ENCODE results near the gene FFAR1.

FFAR1 gene

DNA sequence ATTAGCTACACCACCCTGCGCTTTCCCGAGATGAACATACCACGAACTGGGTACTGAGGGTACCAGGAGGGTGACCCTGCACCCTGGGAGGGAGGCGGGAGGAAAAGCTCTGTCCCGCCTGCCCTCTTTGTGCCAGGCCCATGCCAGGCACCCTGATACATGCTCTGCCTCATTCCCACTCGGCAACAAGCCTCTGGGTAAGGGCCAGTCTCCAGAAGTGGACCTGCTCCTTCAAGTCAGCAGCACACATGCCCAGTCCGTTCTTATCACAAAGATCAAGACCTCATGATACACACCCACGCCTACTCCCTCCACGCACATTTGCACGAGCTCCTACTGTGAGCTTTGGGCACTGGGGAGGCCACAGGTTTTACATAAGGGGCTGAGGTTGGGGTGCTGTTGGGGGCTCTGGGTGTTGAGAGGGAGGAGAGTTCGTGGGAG, 2.0 kb upstream of the FFAR1 start:
- H3K4me1 Mint-ChIP-seq (ENCODE audit: low read depth), result peaks cover 27% of the 10 kb centered on the region

DNA sequence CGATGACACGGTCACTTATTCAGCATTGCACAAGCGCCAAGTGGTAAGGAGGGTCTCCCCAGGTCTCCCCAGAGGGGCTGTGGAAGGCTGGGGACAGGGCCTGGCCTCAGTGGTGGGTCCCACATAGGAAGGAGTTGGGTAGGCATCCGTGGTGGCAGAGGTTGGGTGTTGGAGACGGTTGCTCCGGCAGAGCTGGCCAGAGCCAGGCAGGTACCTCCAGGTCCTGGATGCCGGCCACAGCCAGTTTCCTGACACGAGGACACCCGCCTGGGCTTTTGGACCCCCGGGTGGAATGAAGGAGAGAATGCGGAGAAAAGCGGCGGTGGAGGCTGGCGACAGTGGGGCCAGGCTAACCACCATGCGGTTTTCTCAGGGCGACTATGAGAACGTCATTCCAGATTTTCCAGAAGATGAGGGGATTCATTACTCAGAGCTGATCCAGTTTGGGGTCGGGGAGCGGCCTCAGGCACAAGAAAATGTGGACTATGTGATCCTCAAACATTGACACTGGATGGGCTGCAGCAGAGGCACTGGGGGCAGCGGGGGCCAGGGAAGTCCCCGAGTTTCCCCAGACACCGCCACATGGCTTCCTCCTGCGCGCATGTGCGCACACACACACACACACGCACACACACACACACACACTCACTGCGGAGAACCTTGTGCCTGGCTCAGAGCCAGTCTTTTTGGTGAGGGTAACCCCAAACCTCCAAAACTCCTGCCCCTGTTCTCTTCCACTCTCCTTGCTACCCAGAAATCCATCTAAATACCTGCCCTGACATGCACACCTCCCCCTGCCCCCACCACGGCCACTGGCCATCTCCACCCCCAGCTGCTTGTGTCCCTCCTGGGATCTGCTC, 1.3 kb upstream of the FFAR1 start:
- Mint-ChIP-seq H3K4me1 (ENCODE audit: low read depth) (peaks cover 27% of the 10 kb centered on the region), H3K4me3 (peak overlapping the region; percentile 80)

More for the DNA sequence above, 2.0 kb upstream of the FFAR1 start:
- no peaks in the 10 kb centered on the region for H3K36me3 Mint-ChIP-seq
- no peaks in the 10 kb centered on the region for H3K9me3 Mint-ChIP-seq (ENCODE audit: low read depth)
- H3K27me3 Mint-ChIP-seq, result peaks cover 2% of the 10 kb centered on the region
- H3K27ac Mint-ChIP-seq, result peak overlapping the region; percentile 96
- no peak overlapping the region for H3K4me3 Mint-ChIP-seq

DNA sequence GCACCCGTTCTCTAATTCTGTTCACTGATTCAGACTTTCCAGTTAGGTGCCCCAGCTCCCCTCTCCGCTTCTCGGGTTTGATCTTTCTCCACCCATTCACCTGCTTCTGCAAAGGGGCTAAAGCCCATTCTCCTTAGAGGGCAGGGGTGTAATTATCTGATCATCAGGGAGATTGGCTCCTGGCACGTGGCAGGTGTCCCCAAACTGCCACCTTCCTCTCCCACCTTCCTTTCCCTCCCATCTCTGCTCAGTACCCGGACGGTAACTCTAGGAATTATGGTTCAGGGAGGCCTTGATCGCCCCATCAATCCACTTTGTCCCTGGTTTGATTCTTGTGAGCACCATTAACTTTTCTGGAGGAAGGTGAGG, 212 bp downstream of the FFAR1 start:
- H3K4me1 Mint-ChIP-seq (ENCODE audit: low read depth), result peaks cover 31% of the 10 kb centered on the region
- peak overlapping the region; percentile 80 for H3K4me3 Mint-ChIP-seq
- peak overlapping the region; percentile 96 for H3K27ac Mint-ChIP-seq
- H3K27me3 Mint-ChIP-seq, result no peaks in the 10 kb centered on the region
- H3K9me3 Mint-ChIP-seq (ENCODE audit: low read depth), result no peaks in the 10 kb centered on the region
- H3K36me3 Mint-ChIP-seq, result no peaks in the 10 kb centered on the region

More for the DNA sequence above, 1.3 kb upstream of the FFAR1 start:
- Mint-ChIP-seq H3K27ac (peak overlapping the region; percentile 96), H3K36me3 (no peaks in the 10 kb centered on the region), H3K27me3 (peaks cover 2% of the 10 kb centered on the region), H3K9me3 (ENCODE audit: low read depth) (no peaks in the 10 kb centered on the region)

DNA sequence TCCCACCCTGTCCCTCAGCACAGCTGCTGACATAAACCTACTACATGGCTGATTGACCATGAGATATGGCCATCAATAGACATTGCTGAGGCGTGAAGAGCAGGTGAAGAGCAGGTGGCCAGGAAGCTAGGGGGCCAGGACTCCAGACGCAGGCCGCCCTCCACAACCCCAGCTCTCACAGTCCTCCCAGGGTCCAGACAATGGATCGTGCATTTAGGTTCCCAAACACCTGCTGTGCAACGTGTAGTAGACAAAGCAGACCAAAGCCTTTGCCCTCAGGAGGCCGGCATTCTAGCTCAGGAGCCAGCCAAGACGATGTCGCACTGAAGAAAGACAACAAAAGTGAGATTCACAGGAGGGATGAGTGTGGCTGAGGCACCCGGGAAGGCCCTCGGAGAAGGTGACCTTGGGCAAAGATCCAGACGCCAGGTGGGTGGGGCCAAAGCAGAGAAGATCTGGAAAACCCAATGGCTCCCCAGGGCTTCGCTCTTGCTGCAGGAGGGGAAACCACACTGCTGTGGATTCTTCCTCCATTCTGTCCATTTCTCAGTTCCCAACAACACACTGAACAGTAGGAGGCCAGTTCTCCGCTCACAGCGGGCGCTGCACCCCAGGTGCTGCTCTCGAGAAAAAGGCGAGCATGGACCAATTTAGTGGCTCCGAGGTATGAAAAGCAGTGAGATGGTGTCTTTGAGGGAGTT, 1.4 kb downstream of the FFAR1 start:
- no peaks in the 10 kb centered on the region for H3K9me3 Mint-ChIP-seq (ENCODE audit: low read depth)
- H3K4me3 Mint-ChIP-seq, result no peak overlapping the region
- no peak overlapping the region for H3K27ac Mint-ChIP-seq
- H3K4me1 Mint-ChIP-seq (ENCODE audit: low read depth), result peaks cover 32% of the 10 kb centered on the region
- no peaks in the 10 kb centered on the region for H3K27me3 Mint-ChIP-seq
- H3K36me3 Mint-ChIP-seq, result no peaks in the 10 kb centered on the region

DNA sequence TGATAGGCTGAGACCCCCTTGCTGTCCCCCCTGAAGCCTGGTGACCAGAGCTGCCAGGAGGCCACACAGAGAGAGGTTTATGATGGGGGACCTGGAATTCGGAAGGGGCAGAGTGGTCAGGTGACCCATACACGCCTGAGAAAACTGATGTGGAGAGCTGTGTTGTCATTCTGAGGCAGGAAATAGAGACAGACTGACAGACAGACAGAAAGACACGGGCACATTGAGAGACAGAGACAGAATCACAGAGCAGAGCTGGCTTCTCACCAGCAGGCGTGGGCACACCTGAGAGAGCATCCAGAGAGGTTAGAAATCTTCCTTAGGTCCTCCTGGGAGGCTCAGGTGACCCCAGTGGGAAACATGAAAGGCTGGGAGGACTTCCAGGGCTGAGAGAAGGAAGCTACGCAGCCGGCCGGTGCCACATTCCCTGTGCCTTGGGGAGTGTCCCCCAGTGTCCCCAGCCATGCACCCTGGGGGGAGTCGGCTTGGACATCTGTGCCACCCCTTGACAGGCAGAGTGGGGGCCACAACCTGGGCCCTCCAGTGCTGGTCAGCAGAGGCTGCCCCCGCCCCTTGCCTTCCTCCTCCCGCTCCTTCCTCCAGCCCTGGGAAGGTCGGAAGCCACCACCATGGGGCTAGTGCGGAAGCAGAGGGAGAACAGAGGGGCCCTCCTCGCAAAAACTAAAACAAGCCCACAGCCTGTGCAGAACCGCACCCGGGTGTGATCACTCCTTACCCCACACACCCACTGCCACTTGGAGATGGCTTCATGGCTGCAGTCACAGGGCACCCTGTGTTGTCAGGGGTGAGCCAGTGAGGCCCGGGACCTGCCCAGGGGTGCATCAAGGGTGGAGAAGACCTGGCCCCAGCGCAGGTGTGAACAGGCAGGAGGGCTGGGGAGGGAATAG, 2.2 kb downstream of the FFAR1 start:
- H3K4me3 Mint-ChIP-seq, result no peak overlapping the region
- H3K27ac Mint-ChIP-seq, result peak overlapping the region; percentile 13
- peaks cover 32% of the 10 kb centered on the region for H3K4me1 Mint-ChIP-seq (ENCODE audit: low read depth)
- no peaks in the 10 kb centered on the region for H3K36me3 Mint-ChIP-seq
- no peaks in the 10 kb centered on the region for H3K9me3 Mint-ChIP-seq (ENCODE audit: low read depth)
- no peaks in the 10 kb centered on the region for H3K27me3 Mint-ChIP-seq

DNA sequence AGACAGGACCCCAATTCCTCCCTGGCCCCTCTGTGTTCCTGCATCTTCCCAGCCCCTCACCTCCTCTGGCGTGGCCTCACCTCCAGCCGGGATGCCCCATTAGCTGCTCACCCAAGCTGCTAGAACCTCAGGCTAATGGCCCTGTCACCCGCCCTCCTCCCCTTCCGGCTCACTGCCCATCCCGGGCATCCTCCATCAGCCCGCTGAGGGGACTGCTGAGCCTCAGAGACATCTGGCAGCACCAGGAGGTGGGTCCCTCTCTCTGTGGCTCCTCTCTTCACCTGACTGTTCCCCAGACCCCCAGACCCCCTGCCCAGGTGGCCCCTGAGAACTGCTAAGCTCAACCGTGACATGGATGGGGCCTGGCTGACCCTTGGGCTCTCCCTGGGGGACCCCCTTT, 2.9 kb downstream of the FFAR1 start:
- Mint-ChIP-seq H3K36me3 (no peaks in the 10 kb centered on the region), H3K27ac (no peak overlapping the region), H3K4me1 (ENCODE audit: low read depth) (peaks cover 31% of the 10 kb centered on the region), H3K4me3 (no peak overlapping the region), H3K9me3 (ENCODE audit: low read depth) (no peaks in the 10 kb centered on the region), H3K27me3 (no peaks in the 10 kb centered on the region)

DNA sequence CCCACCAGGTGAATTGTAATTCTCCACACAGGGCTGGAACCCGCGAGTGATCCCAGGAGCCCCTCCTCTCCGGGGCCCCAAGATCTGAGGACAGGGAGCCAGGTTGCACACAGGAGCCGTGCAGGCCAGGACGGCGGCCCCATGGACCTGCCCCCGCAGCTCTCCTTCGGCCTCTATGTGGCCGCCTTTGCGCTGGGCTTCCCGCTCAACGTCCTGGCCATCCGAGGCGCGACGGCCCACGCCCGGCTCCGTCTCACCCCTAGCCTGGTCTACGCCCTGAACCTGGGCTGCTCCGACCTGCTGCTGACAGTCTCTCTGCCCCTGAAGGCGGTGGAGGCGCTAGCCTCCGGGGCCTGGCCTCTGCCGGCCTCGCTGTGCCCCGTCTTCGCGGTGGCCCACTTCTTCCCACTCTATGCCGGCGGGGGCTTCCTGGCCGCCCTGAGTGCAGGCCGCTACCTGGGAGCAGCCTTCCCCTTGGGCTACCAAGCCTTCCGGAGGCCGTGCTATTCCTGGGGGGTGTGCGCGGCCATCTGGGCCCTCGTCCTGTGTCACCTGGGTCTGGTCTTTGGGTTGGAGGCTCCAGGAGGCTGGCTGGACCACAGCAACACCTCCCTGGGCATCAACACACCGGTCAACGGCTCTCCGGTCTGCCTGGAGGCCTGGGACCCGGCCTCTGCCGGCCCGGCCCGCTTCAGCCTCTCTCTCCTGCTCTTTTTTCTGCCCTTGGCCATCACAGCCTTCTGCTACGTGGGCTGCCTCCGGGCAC, 3.9 kb downstream of the FFAR1 start:
- no peaks in the 10 kb centered on the region for H3K9me3 Mint-ChIP-seq (ENCODE audit: low read depth)
- H3K27me3 Mint-ChIP-seq, result no peaks in the 10 kb centered on the region
- no peaks in the 10 kb centered on the region for H3K36me3 Mint-ChIP-seq
- no peak overlapping the region for H3K27ac Mint-ChIP-seq
- no peak overlapping the region for H3K4me3 Mint-ChIP-seq
- peaks cover 21% of the 10 kb centered on the region for H3K4me1 Mint-ChIP-seq (ENCODE audit: low read depth)

DNA sequence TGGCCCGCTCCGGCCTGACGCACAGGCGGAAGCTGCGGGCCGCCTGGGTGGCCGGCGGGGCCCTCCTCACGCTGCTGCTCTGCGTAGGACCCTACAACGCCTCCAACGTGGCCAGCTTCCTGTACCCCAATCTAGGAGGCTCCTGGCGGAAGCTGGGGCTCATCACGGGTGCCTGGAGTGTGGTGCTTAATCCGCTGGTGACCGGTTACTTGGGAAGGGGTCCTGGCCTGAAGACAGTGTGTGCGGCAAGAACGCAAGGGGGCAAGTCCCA, 4.4 kb downstream of the FFAR1 start:
- Mint-ChIP-seq H3K9me3 (ENCODE audit: low read depth) (no peaks in the 10 kb centered on the region), H3K4me3 (no peak overlapping the region), H3K27me3 (no peaks in the 10 kb centered on the region), H3K27ac (no peak overlapping the region), H3K4me1 (ENCODE audit: low read depth) (peaks cover 16% of the 10 kb centered on the region), H3K36me3 (no peaks in the 10 kb centered on the region)

DNA sequence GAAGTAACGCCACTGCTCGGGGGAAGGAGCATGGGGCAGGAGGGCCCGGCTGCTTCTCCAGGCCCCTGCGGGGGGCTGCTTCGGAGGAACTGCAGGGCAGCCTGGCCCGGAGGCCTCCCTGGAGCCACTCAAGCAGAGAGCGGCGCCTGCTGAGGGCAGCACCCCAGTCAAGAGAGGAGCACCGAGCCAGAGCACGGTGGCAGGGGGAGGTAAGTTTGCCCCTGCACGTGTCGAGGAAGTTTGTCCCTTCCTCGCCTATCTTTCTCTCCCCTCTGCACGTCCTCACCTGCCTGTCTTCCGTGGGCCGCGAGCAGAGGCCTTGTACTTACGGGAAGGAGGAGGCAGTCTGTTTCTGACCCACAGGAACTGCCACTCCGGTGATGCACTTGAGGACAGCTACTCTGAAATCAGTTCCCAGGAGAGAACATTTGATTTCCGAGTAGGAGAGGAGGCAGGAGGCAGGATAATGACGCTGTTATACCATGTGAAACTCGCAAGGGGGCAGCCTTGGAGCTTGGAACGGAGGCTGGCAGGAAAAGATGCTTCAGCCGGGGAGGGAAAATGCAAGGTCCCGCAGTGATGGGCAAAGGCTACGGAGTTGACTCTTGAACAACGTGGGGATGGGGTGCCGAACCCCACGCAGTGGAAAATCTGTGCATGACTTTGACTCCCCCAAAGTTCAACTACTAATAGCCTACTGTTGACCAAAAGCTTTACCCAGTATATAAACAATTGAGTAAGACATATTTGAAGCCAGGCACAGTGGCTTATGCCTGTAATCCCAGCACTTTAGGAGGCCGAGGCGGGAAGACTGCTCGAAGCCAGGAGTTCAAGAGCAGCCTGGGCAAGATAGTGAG, 5.0 kb downstream of the FFAR1 start:
- no peaks in the 10 kb centered on the region for H3K27me3 Mint-ChIP-seq
- no peaks in the 10 kb centered on the region for H3K9me3 Mint-ChIP-seq (ENCODE audit: low read depth)
- H3K36me3 Mint-ChIP-seq, result no peaks in the 10 kb centered on the region
- no peak overlapping the region for H3K4me3 Mint-ChIP-seq
- H3K27ac Mint-ChIP-seq, result no peak overlapping the region
- H3K4me1 Mint-ChIP-seq (ENCODE audit: low read depth), result peaks cover 15% of the 10 kb centered on the region

DNA sequence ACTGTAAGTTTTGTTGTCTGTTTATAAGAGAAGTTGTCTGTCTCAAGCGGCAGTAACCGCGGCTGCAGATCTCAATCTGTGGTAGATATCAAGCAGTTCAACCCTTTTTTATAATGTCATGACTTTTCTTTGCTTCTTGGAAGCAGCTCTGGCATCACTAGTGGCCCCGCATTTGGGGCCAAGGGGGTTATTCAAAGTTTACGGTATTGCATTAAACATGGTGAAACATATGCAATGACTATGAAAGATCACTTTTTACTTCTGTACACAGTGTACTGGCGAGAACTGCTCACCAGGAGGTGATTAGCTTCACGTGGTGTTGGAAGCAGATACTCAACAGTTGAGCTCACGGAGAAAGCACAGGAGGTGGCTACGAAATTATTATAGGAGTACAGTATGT, 5.9 kb downstream of the FFAR1 start:
- Mint-ChIP-seq H3K4me3 (no peak overlapping the region), H3K27me3 (peaks cover 3% of the 10 kb centered on the region), H3K27ac (no peak overlapping the region)

DNA sequence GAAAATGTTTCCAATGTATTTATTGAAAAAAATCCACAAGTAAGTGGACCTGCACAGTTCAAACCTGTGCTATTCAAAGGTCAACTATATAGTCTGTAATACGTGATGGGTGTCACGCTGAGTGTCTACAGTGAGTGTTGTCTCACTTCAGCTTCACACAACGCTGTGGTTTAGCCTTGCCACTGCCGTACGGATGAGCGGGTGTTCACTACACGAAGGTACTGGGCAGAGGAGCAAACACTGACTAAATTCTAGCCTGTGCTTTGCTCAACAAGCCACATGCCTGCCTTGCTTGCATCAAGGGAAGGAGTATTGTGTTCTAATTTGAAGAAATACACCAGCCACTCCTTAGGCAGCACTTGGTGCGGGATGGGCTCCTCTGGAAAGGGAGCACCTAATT, 7.2 kb downstream of the FFAR1 start:
- Mint-ChIP-seq H3K9me3 (ENCODE audit: low read depth) (no peaks in the 10 kb centered on the region), H3K36me3 (no peaks in the 10 kb centered on the region), H3K4me3 (no peak overlapping the region), H3K27me3 (peaks cover 3% of the 10 kb centered on the region), H3K27ac (no peak overlapping the region), H3K4me1 (ENCODE audit: low read depth) (peaks cover 18% of the 10 kb centered on the region)

More for the DNA sequence above, 5.9 kb downstream of the FFAR1 start:
- H3K9me3 Mint-ChIP-seq (ENCODE audit: low read depth), result no peaks in the 10 kb centered on the region
- H3K4me1 Mint-ChIP-seq (ENCODE audit: low read depth), result peaks cover 18% of the 10 kb centered on the region
- H3K36me3 Mint-ChIP-seq, result no peaks in the 10 kb centered on the region

DNA sequence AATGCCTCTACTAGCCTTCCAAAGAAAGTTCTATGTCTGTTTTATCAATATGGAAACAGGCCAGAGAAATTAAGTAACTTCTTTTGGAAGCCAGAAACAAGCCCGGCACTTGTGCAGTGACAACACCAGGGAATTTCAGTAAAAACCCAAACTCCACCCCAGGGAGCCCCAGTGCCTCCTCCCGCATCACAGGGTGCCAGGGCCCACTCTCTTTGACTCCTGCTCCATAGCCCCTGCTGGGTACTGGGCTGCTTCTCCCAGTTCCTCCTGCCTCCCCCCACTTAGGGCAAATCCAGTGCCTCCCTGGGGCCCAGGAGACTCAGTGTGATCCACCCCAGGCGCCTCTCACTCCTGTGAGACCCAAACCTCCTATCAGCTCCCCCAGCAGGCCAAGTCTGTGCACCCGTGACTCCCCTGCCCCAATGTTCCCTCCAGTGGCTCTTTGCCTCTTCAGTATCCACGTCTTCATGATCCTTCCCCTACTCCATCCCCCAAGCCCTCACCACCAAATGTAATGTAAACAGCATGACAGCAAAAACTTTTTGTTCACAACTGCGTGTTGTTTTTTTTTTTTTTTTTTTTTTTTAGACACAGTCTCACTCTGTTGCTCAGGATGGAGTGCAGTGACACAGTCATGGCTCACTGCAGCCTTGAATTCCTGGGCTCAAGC, 8.2 kb downstream of the FFAR1 start:
- H3K36me3 Mint-ChIP-seq, result no peaks in the 10 kb centered on the region
- H3K27ac Mint-ChIP-seq, result no peak overlapping the region
- H3K4me3 Mint-ChIP-seq, result no peak overlapping the region
- peaks cover 18% of the 10 kb centered on the region for H3K4me1 Mint-ChIP-seq (ENCODE audit: low read depth)
- H3K9me3 Mint-ChIP-seq (ENCODE audit: low read depth), result no peaks in the 10 kb centered on the region
- peaks cover 3% of the 10 kb centered on the region for H3K27me3 Mint-ChIP-seq

DNA sequence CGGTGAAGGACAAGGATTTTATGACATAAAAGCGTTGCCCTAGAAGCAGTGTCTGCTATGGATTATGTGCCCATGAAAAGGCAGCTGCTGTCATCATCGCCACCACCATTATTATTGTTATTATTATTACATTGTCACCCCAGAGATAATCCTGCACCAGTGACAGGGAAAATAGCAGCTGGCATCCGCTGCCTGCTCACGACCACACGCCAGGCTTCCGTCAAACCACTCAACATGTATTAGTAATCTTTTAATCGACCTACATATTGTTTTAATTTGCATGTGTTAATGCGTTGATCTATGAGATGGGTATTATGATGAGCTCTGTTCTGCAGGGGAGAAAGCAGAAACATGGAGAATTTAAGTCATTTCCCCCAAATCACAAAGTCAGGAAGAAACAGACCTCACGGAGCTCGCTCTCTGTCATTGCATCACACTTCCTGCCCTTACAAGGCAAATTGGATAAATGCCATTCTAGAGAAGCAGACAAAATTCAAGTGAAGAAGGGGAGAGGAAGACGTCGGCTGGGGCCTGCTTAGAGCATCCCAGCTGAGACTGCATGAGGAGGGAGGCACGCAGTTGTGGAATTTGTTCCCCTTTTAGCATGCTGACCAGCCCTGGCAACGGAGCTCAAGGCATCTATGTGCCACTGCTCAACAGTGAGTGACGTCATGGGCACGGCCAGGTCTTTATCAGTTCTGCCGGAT, 10.3 kb downstream of the FFAR1 start, which contains the start of gene FFAR3:
FFAR3 (plus strand) TSS at position 594 of the 707 bp plus-strand sequence. CDS start 431 bp downstream, outside the sequence.
- peaks cover 3% of the 10 kb centered on the region for H3K27me3 Mint-ChIP-seq
- H3K4me1 Mint-ChIP-seq (ENCODE audit: low read depth), result peaks cover 12% of the 10 kb centered on the region
- H3K4me3 Mint-ChIP-seq, result peak within 1 kb of the TSS; percentile 76
- H3K36me3 Mint-ChIP-seq, result no peaks in the 10 kb centered on the region
- H3K27ac Mint-ChIP-seq, result peak within 1 kb of the TSS; percentile 85
- no peaks in the 10 kb centered on the region for H3K9me3 Mint-ChIP-seq (ENCODE audit: low read depth)
